PC-9 (cell line): Measurements from ENCODE around the gene CNGB1. TPM values are rescaled to one million over a fixed set of nuclear protein-coding genes. Genes with fewer than 3 reads are reported as not detected.

Source experiments
- Bru-seq: library from RNA; stranded (reverse); fragments of 400-500 nt; gene quantifications from one replicate; lab custom pipeline; 2021; lab: Mats Ljungman, UMichigan
- BruChase-seq, 2 experiments: library from RNA; stranded (reverse); fragments of 400-500 nt; gene quantifications; one replicate each; lab custom pipeline; 2021; lab: Mats Ljungman, UMichigan
- BruUV-seq: library from RNA; stranded (reverse); fragments of 400-500 nt; replicated peaks from 2 replicates; lab custom pipeline; 2021; lab: Mats Ljungman, UMichigan
- CTCF ChIA-PET: fragments of 300-600 bp; sonication (Branson Sonifier 250); formaldehyde crosslinking; loops from one replicate; lab custom pipeline; 2022; ENCODE audit warnings: antibody characterized with exemption; lab: Charles Lee
- POLR2A ChIA-PET: fragments of 300-600 bp; sonication (Branson Sonifier 250); formaldehyde crosslinking; loops from one replicate; lab custom pipeline; 2022; ENCODE audit warnings: antibody characterized with exemption; ENCODE audit not compliant: unreplicated experiment; lab: Charles Lee
- DNase-seq, 2 experiments: peaks; one replicate each; pipeline versions ENCODE4 v3.0.0 to v3.0.0-alpha.2; 2015 to 2022; ENCODE audit warnings: mixed read lengths in 1 of 2
- H2AFZ ChIP-seq: fragments of 200-600 bp; sonication (generic); 2 replicates; pipeline ENCODE4 v1.8.1; 2017; ENCODE audit warnings: antibody characterized with exemption
- H3F3A ChIP-seq: fragments of 200-600 bp; sonication (generic); 2 replicates; pipeline ENCODE4 v1.8.1; 2017; ENCODE audit warnings: antibody characterized with exemption, mild to moderate bottlenecking, low read depth; ENCODE audit not compliant: insufficient read depth
- H3K27ac ChIP-seq: fragments of 200-600 bp; sonication (generic); 2 replicates; pipeline ENCODE4 v1.6.1; 2016; ENCODE audit warnings: mixed run types
- H3K27me3 ChIP-seq: fragments of 200-600 bp; sonication (generic); 2 replicates; pipeline ENCODE4 v1.6.1; 2016; ENCODE audit warnings: low read depth, mixed run types; ENCODE audit not compliant: insufficient read depth
- H3K36me3 ChIP-seq: fragments of 200-600 bp; sonication (generic); 2 replicates; pipeline ENCODE4 v1.6.1; 2016; ENCODE audit warnings: low read depth, mixed run types
- H3K4me1 ChIP-seq: fragments of 200-600 bp; sonication (generic); replicated peaks from 2 replicates; pipeline ENCODE4 v1.6.1; 2016; ENCODE audit warnings: mixed run types; ENCODE audit not compliant: insufficient read depth
- H3K4me2 ChIP-seq: fragments of 200-600 bp; sonication (generic); 2 replicates; pipeline ENCODE4 v1.6.1; 2017; ENCODE audit warnings: mixed run types
- H3K4me3 ChIP-seq: fragments of 200-600 bp; sonication (generic); 2 replicates; pipeline ENCODE4 v1.6.1; 2016; ENCODE audit warnings: mixed run types
- H3K79me2 ChIP-seq: fragments of 200-600 bp; sonication (generic); 2 replicates; pipeline ENCODE4 v1.6.1; 2017; ENCODE audit warnings: low read depth, mixed run types
- H3K9me2 ChIP-seq: fragments of 200-600 bp; sonication (generic); 2 replicates; pipeline ENCODE4 v1.8.1; 2017; ENCODE audit warnings: mild to moderate bottlenecking; ENCODE audit not compliant: insufficient read depth
- H3K9me3 ChIP-seq: fragments of 200-600 bp; sonication (generic); 2 replicates; pipeline ENCODE4 v1.8.1; 2016; ENCODE audit warnings: low read depth; ENCODE audit not compliant: insufficient read depth
- H4K20me1 ChIP-seq: fragments of 200-600 bp; sonication (generic); 2 replicates; pipeline ENCODE4 v1.8.1; 2017; ENCODE audit not compliant: insufficient read depth
- CTCF ChIP-seq: fragments of 200-600 bp; sonication (generic); conservative IDR thresholded peaks from 2 replicates; pipeline ENCODE4 v1.6.1; 2017; ENCODE audit warnings: mixed run types, antibody characterized with exemption, mild to moderate bottlenecking, moderate library complexity
- EZH2 ChIP-seq: fragments of 200-600 bp; sonication (generic); IDR thresholded peaks from 2 replicates; pipeline ENCODE4 v1.8.0; 2017; ENCODE audit warnings: antibody characterized with exemption, low read depth
- intact Hi-C: fragments of 100-400 bp; cut with micrococcal nuclease; formaldehyde crosslinking; loops from one replicate; pipeline ENCODE4 v1.10.0; 2022; ENCODE audit not compliant: unreplicated experiment
- long read RNA-seq: library from polyadenylated mRNA; stranded (forward); transcript quantifications from one replicate; pipeline ENCODE4 v2.0.0, GENCODE V29; 2022
- total RNA-seq: library from RNA; stranded (reverse); gene quantifications from 2 replicates; pipeline ENCODE4 v1.2.3, GENCODE V29; 2021

Gene CNGB1
- total RNA-seq (1.1 and 2.6 TPM in 2 replicates), Bru-seq, nascent RNA (percentile 18 among the genes with signal in this experiment), BruChase-seq, experiment 1, labeled RNA remaining after a 2-hour chase (percentile 18 among the genes with signal in this experiment), BruChase-seq, experiment 2, labeled RNA remaining after a 6-hour chase (percentile 23 among the genes with signal in this experiment)
- long read RNA-seq, partial matches to known transcripts: 3 of 6 reads
- long read RNA-seq, other reads (novel, unspliced or antisense): 3 of 6 reads

GRCh38 chr16:57970970-57971369 is at the start of gene CNGB1:
Gene CNGB1 (minus strand): TSS chr16:57971128. CDS start chr16:57967286, 3,842 bp downstream.
- intact Hi-C loops: no loop called here
- ChIA-PET CTCF (no interaction called here), POLR2A (no interaction called here)
- Histone ChIP-seq H3K4me3 (no peak within 1 kb of the TSS), H3K9me2 (no peaks in the 10 kb centered on the region), H4K20me1 (no peaks in the 10 kb centered on the region), H3K4me1 (peaks cover 10% of the 10 kb centered on the region), H2AFZ (no peak within 1 kb of the TSS), H3K4me2 (no peak within 1 kb of the TSS), H3K27ac (no peak within 1 kb of the TSS), H3K9me3 (no peaks in the 10 kb centered on the region), H3F3A (peaks cover 14% of the 10 kb centered on the region), H3K36me3 (no peaks in the 10 kb centered on the region), H3K79me2 (no peaks in the 10 kb centered on the region), H3K27me3 (no peaks in the 10 kb centered on the region)
- BruUV-seq: no TSS peak
- no peak for TF ChIP-seq CTCF
- no peak for TF ChIP-seq EZH2
- no peak for DNase-seq

- no peaks in the 10 kb centered on the region for H3K9me2 ChIP-seq
- H3K4me1 ChIP-seq: peaks cover 34% of the 10 kb centered on the region
- CTCF ChIA-PET: interaction anchor here (0.6 kb wide), 1 partner anchor 266 kb away, joined by 5 read pairs; no protein-coding TSS in a partner anchor
- TF ChIP-seq EZH2 (no peak), CTCF (no peak)
- BruUV-seq: no TSS peak
- POLR2A ChIA-PET: no interaction called here
- no peak overlapping the region for H2AFZ ChIP-seq
- no peak for DNase-seq
- H3K27ac ChIP-seq: no peak overlapping the region
- no peaks in the 10 kb centered on the region for H3K27me3 ChIP-seq
- H3K4me3 ChIP-seq: no peak overlapping the region
- no peaks in the 10 kb centered on the region for H3K9me3 ChIP-seq
- H3K36me3 ChIP-seq: no peaks in the 10 kb centered on the region
- H4K20me1 ChIP-seq: 0 out of 2 replicates have a peak, but pooled peaks cover 3% of the 10 kb centered on the region
- no peaks in the 10 kb centered on the region for H3K79me2 ChIP-seq
- peaks cover 43% of the 10 kb centered on the region for H3F3A ChIP-seq
- intact Hi-C loops: loop anchor here (2.0 to 10.0 kb wide), 5 partner anchors 175 to 737 kb away; partner anchors contain the start of genes CSNK2A2 and SETD6
- no peak overlapping the region for H3K4me2 ChIP-seq
Measured at GRCh38 chr16:58019866-58020538, 49.1 kb upstream of the CNGB1 start.

GRCh38 chr16:58018803-58019202 is 47.9 kb upstream of the CNGB1 start:
- no peak overlapping the region for H3K27ac ChIP-seq
- BruUV-seq: no TSS peak
- no peak overlapping the region for H2AFZ ChIP-seq
- H3K4me3 ChIP-seq: no peak overlapping the region
- H3K79me2 ChIP-seq: no peaks in the 10 kb centered on the region
- intact Hi-C loops: no loop called here
- no peak overlapping the region for H3K4me2 ChIP-seq
- H3K4me1 ChIP-seq: peaks cover 26% of the 10 kb centered on the region
- ChIA-PET CTCF (no interaction called here), POLR2A (no interaction called here)
- no peaks in the 10 kb centered on the region for H3K9me2 ChIP-seq
- TF ChIP-seq EZH2: no peak
- TF ChIP-seq CTCF: no peak
- H3K27me3 ChIP-seq: no peaks in the 10 kb centered on the region
- no peaks in the 10 kb centered on the region for H3K9me3 ChIP-seq
- peaks cover 31% of the 10 kb centered on the region for H3F3A ChIP-seq
- no peak for DNase-seq
- peaks cover 3% of the 10 kb centered on the region; the same call in 1 of the 2 replicates for H4K20me1 ChIP-seq
- no peaks in the 10 kb centered on the region for H3K36me3 ChIP-seq
